DMS79 treated with DMSO at 0.1 percent for 48 hours (cell line): Measurements from ENCODE around the gene HK1.
A peak's percentile ranks its signal among the peaks of the same experiment; 100 is the strongest.
"Not testable (repeated sequence)": the region's sequence is repeated elsewhere in the genome, so short reads cannot be mapped to it uniquely, and the experiment has no call there.

Experiments
- DNase-seq: peaks from one replicate; lab custom pipeline; 2025; lab: John Stamatoyannopoulos, UW

The HK1 gene

GRCh38 chr10:69311309-69311708, 33.0 kb downstream of the HK1 start:
- DNase-seq = no peak

GRCh38 chr10:69312528-69312927, 34.2 kb downstream of the HK1 start:
- DNase-seq = no peak

GRCh38 chr10:69315100-69315542, 36.8 kb downstream of the HK1 start:
- no peak for DNase-seq

- DNase-seq = no peak
These were observed 37.5 kb downstream of the HK1 start for GRCh38 chr10:69315610-69316312.

GRCh38 chr10:69316313-69317059, 38.2 kb downstream of the HK1 start:
- no peak for DNase-seq

GRCh38 chr10:69317175-69317604, 38.9 kb downstream of the HK1 start:
- DNase-seq = no peak

GRCh38 chr10:69317626-69318105, 39.4 kb downstream of the HK1 start:
- DNase-seq = peak; percentile 12

- DNase-seq = peak; percentile 56
These were observed 40.0 kb downstream of the HK1 start for GRCh38 chr10:69318106-69318866.

GRCh38 chr10:69318867-69319727, 40.8 kb downstream of the HK1 start:
- DNase-seq = peak; percentile 1

- no peak for DNase-seq
These were observed 41.6 kb downstream of the HK1 start for GRCh38 chr10:69319841-69320316.

GRCh38 chr10:69320521-69320920, 42.2 kb downstream of the HK1 start:
- DNase-seq = no peak

GRCh38 chr10:69321039-69321715, 42.9 kb downstream of the HK1 start:
- no peak for DNase-seq

GRCh38 chr10:69321865-69322264, 43.6 kb downstream of the HK1 start:
- no peak for DNase-seq

- DNase-seq = not testable (repeated sequence)
These were observed 44.0 kb downstream of the HK1 start for GRCh38 chr10:69322346-69322745.

GRCh38 chr10:69323622-69324021, 45.3 kb downstream of the HK1 start:
- no peak for DNase-seq

GRCh38 chr10:69324583-69324982, 46.3 kb downstream of the HK1 start:
- DNase-seq = no peak

- DNase-seq = not testable (repeated sequence)
These were observed 47.6 kb downstream of the HK1 start for GRCh38 chr10:69325637-69326523.

GRCh38 chr10:69326692-69327091, 48.4 kb downstream of the HK1 start:
- no peak for DNase-seq

GRCh38 chr10:69327463-69328379, 49.4 kb downstream of the HK1 start:
- peak; percentile 29 for DNase-seq
